T-helper 17 cell (primary cell): Measurements from ENCODE around the gene DOK6. TPM values are rescaled to one million over a fixed set of nuclear protein-coding genes. Genes with fewer than 3 reads are reported as not detected.
"Not testable (repeated sequence)": the region's sequence is repeated elsewhere in the genome, so short reads cannot be mapped to it uniquely, and the experiment has no call there.

Experiments
- ATAC-seq: fragments of 150-1000 bp; cut with Tn5 transposase; 2 replicates; pipeline ENCODE4 v1.10.0; 2021; ENCODE audit warnings: mild to moderate bottlenecking, moderate library complexity
- DNase-seq, 3 donors: peaks; one replicate each; pipeline versions ENCODE4 v3.0.0 to v3.0.0-alpha.2; 2020 to 2021
- H3K9me3 ChIP-seq: one replicate; pipeline ENCODE4 v1.7.0; 2013; ENCODE audit warnings: low read length, mild to moderate bottlenecking; ENCODE audit not compliant: control insufficient read depth, poor library complexity, severe bottlenecking
- H3K27ac Mint-ChIP-seq: one replicate; pipeline ENCODE4 v1.8.0; 2022; ENCODE audit warnings: mild to moderate bottlenecking, moderate library complexity, mixed read lengths
- H3K27me3 Mint-ChIP-seq: one replicate; pipeline ENCODE4 v1.8.0; 2022; ENCODE audit warnings: mixed read lengths
- H3K36me3 Mint-ChIP-seq: one replicate; pipeline ENCODE4 v1.8.0; 2022; ENCODE audit warnings: low read depth, mixed read lengths
- H3K4me1 Mint-ChIP-seq: one replicate; pipeline ENCODE4 v1.8.0; 2022; ENCODE audit warnings: mild to moderate bottlenecking, mixed read lengths
- H3K4me3 Mint-ChIP-seq: one replicate; pipeline ENCODE4 v1.8.0; 2022; ENCODE audit warnings: mild to moderate bottlenecking, moderate library complexity, mixed read lengths
- total RNA-seq, 4 donors: library from RNA in 2 of 4; stranded (reverse) in 2 of 4; gene quantifications; one replicate each; pipeline ENCODE4 v1.2.3 and lab custom pipeline; 2022 to 2026

Gene DOK6
- total RNA-seq, 2 donors from 2014 or later = 0.05 TPM; not detected in 1

- H3K4me1 Mint-ChIP-seq = no peaks in the 10 kb centered on the region
- ATAC-seq = no peak
Measured at GRCh38 chr18:69795791-69796190, 395.1 kb downstream of the DOK6 start.

GRCh38 chr18:69804776-69805501 is 404.3 kb downstream of the DOK6 start:
- no peaks in the 10 kb centered on the region for H3K27me3 Mint-ChIP-seq
- peaks cover 2% of the 10 kb centered on the region for H3K4me1 Mint-ChIP-seq
- peaks cover 4% of the 10 kb centered on the region for H3K36me3 Mint-ChIP-seq
- H3K4me3 Mint-ChIP-seq = no peak overlapping the region
- no peak for ATAC-seq
- no peak for DNase-seq
- H3K9me3 ChIP-seq = no peaks in the 10 kb centered on the region
- no peak overlapping the region for H3K27ac Mint-ChIP-seq

More at GRCh38 chr18:69795791-69796190, 395.1 kb downstream of the DOK6 start:
- H3K9me3 ChIP-seq = no peaks in the 10 kb centered on the region
- no peaks in the 10 kb centered on the region for H3K27me3 Mint-ChIP-seq
- DNase-seq = no peak
- no peak overlapping the region for H3K4me3 Mint-ChIP-seq
- H3K36me3 Mint-ChIP-seq = no peaks in the 10 kb centered on the region
- H3K27ac Mint-ChIP-seq = no peak overlapping the region

- ATAC-seq (no peak), DNase-seq (no peak)
- Mint-ChIP-seq H3K27me3 (no peaks in the 10 kb centered on the region), H3K4me3 (no peak overlapping the region), H3K36me3 (peaks cover 4% of the 10 kb centered on the region), H3K4me1 (peaks cover 2% of the 10 kb centered on the region), H3K27ac (no peak overlapping the region)
- peaks cover 4% of the 10 kb centered on the region for H3K9me3 ChIP-seq
Measured at GRCh38 chr18:69808399-69808798, 407.7 kb downstream of the DOK6 start.

- no peaks in the 10 kb centered on the region for H3K4me1 Mint-ChIP-seq
- ATAC-seq (no peak), DNase-seq (no peak)
- H3K9me3 ChIP-seq = peaks cover 4% of the 10 kb centered on the region
- H3K4me3 Mint-ChIP-seq = no peak overlapping the region
- H3K27me3 Mint-ChIP-seq = no peaks in the 10 kb centered on the region
- H3K27ac Mint-ChIP-seq = no peak overlapping the region
- peaks cover 9% of the 10 kb centered on the region for H3K36me3 Mint-ChIP-seq
Measured at GRCh38 chr18:69813559-69813958, 412.9 kb downstream of the DOK6 start.

- H3K9me3 ChIP-seq = peaks cover 4% of the 10 kb centered on the region
- H3K36me3 Mint-ChIP-seq = peaks cover 11% of the 10 kb centered on the region
- no peak overlapping the region for H3K4me3 Mint-ChIP-seq
- DNase-seq (no peak), ATAC-seq (no peak)
- no peak overlapping the region for H3K27ac Mint-ChIP-seq
- no peaks in the 10 kb centered on the region for H3K27me3 Mint-ChIP-seq
- no peaks in the 10 kb centered on the region for H3K4me1 Mint-ChIP-seq
Measured at GRCh38 chr18:69814861-69815385, 414.2 kb downstream of the DOK6 start.

- Mint-ChIP-seq H3K36me3 (peaks cover 13% of the 10 kb centered on the region), H3K4me3 (no peak overlapping the region), H3K27me3 (no peaks in the 10 kb centered on the region), H3K27ac (no peak overlapping the region), H3K4me1 (no peaks in the 10 kb centered on the region)
- peaks cover 3% of the 10 kb centered on the region for H3K9me3 ChIP-seq
- ATAC-seq (no peak), DNase-seq (no peak)
Measured at GRCh38 chr18:69817335-69817940, 416.8 kb downstream of the DOK6 start.

- Mint-ChIP-seq H3K36me3 (peaks cover 11% of the 10 kb centered on the region), H3K4me1 (no peaks in the 10 kb centered on the region), H3K27me3 (no peaks in the 10 kb centered on the region), H3K4me3 (no peak overlapping the region), H3K27ac (no peak overlapping the region)
- DNase-seq = no peak
- H3K9me3 ChIP-seq = peaks cover 3% of the 10 kb centered on the region
- no peak for ATAC-seq
Measured at GRCh38 chr18:69819460-69819859, 418.8 kb downstream of the DOK6 start.

- H3K9me3 ChIP-seq = peaks cover 3% of the 10 kb centered on the region
- no peaks in the 10 kb centered on the region for H3K27me3 Mint-ChIP-seq
- ATAC-seq (no peak), DNase-seq (no peak)
- peaks cover 11% of the 10 kb centered on the region for H3K36me3 Mint-ChIP-seq
- no peaks in the 10 kb centered on the region for H3K4me1 Mint-ChIP-seq
- H3K4me3 Mint-ChIP-seq = no peak overlapping the region
- no peak overlapping the region for H3K27ac Mint-ChIP-seq
Measured at GRCh38 chr18:69820538-69820937, 419.9 kb downstream of the DOK6 start.

- Mint-ChIP-seq H3K4me3 (no peak overlapping the region), H3K36me3 (peaks cover 3% of the 10 kb centered on the region), H3K27ac (no peak overlapping the region), H3K27me3 (no peaks in the 10 kb centered on the region), H3K4me1 (no peaks in the 10 kb centered on the region)
- H3K9me3 ChIP-seq = no peaks in the 10 kb centered on the region
- ATAC-seq (no peak), DNase-seq (no peak)
Measured at GRCh38 chr18:69830189-69830588, 429.5 kb downstream of the DOK6 start.

GRCh38 chr18:69834980-69835379 is 434.3 kb downstream of the DOK6 start:
- not testable (repeated sequence) for H3K9me3 ChIP-seq, H3K4me1 Mint-ChIP-seq, ATAC-seq, H3K36me3 Mint-ChIP-seq, H3K27ac Mint-ChIP-seq, H3K27me3 Mint-ChIP-seq, DNase-seq, H3K4me3 Mint-ChIP-seq

- no peak overlapping the region for H3K4me3 Mint-ChIP-seq
- H3K4me1 Mint-ChIP-seq = peaks cover 2% of the 10 kb centered on the region
- no peak overlapping the region for H3K27ac Mint-ChIP-seq
- H3K36me3 Mint-ChIP-seq = peaks cover 2% of the 10 kb centered on the region
- no peak for ATAC-seq
- no peak for DNase-seq
- H3K9me3 ChIP-seq = no peaks in the 10 kb centered on the region
- H3K27me3 Mint-ChIP-seq = no peaks in the 10 kb centered on the region
Measured at GRCh38 chr18:69838003-69838402, 437.3 kb downstream of the DOK6 start.

GRCh38 chr18:69838620-69839411 is 438.1 kb downstream of the DOK6 start:
- H3K9me3 ChIP-seq = no peaks in the 10 kb centered on the region
- H3K36me3 Mint-ChIP-seq = peaks cover 2% of the 10 kb centered on the region
- no peak for ATAC-seq
- DNase-seq = no peak
- peaks cover 2% of the 10 kb centered on the region for H3K4me1 Mint-ChIP-seq
- H3K27me3 Mint-ChIP-seq = no peaks in the 10 kb centered on the region
- no peak overlapping the region for H3K27ac Mint-ChIP-seq
- H3K4me3 Mint-ChIP-seq = no peak overlapping the region

GRCh38 chr18:69839497-69839896 is 438.8 kb downstream of the DOK6 start:
- Mint-ChIP-seq H3K4me3 (no peak overlapping the region), H3K27ac (no peak overlapping the region), H3K4me1 (peaks cover 2% of the 10 kb centered on the region), H3K36me3 (peaks cover 2% of the 10 kb centered on the region), H3K27me3 (no peaks in the 10 kb centered on the region)
- H3K9me3 ChIP-seq = no peaks in the 10 kb centered on the region
- no peak for DNase-seq
- no peak for ATAC-seq
